Activated T-helper 2 cell treated with anti-CD3 and anti-CD28 coated beads, Interferon-gamma antibody, Interleukin-2, Interleukin-4, amounts not matched to agents 10 μg/mL and 5 μg/mL and 100 μg/mL, durations not matched to agents 14 hours and 24 hours and 36 hours (primary cell): Measurements from ENCODE around the gene RCC2. TPM values are rescaled to one million over a fixed set of nuclear protein-coding genes. Genes with fewer than 3 reads are reported as not detected.
A peak's percentile ranks its signal among the peaks of the same experiment; 100 is the strongest.
"Not testable (repeated sequence)": the region's sequence is repeated elsewhere in the genome, so short reads cannot be mapped to it uniquely, and the experiment has no call there.

Source experiments
- DNase-seq: peaks from one replicate; pipeline ENCODE4 v3.0.0; 2021; ENCODE audit warnings: low spot score
- H3K27ac Mint-ChIP-seq: one replicate; pipeline ENCODE4 v1.8.0; 2021; ENCODE audit warnings: mixed read lengths
- H3K27me3 Mint-ChIP-seq: one replicate; pipeline ENCODE4 v1.8.0; 2021; ENCODE audit warnings: low read depth, mixed read lengths
- H3K36me3 Mint-ChIP-seq: one replicate; pipeline ENCODE4 v1.8.0; 2021; ENCODE audit warnings: low read depth, mixed read lengths
- H3K4me1 Mint-ChIP-seq: one replicate; pipeline ENCODE4 v1.8.0; 2021; ENCODE audit warnings: low read depth, mixed read lengths
- H3K4me3 Mint-ChIP-seq: one replicate; pipeline ENCODE4 v1.8.0; 2021; ENCODE audit warnings: low read depth, mild to moderate bottlenecking, moderate library complexity, mixed read lengths
- H3K9me3 Mint-ChIP-seq: one replicate; pipeline ENCODE4 v1.8.0; 2021; ENCODE audit warnings: mixed read lengths
- intact Hi-C: fragments of 100-400 bp; cut with micrococcal nuclease; formaldehyde crosslinking; loops from one replicate; pipeline ENCODE4 v1.15.1; 2023
- total RNA-seq: library from RNA; stranded (reverse); gene quantifications from 2 replicates; pipeline ENCODE4 v1.2.3, GENCODE V29; 2022

The RCC2 gene
- total RNA-seq, 1 donor from 2014 or later = 202 TPM

DNA sequence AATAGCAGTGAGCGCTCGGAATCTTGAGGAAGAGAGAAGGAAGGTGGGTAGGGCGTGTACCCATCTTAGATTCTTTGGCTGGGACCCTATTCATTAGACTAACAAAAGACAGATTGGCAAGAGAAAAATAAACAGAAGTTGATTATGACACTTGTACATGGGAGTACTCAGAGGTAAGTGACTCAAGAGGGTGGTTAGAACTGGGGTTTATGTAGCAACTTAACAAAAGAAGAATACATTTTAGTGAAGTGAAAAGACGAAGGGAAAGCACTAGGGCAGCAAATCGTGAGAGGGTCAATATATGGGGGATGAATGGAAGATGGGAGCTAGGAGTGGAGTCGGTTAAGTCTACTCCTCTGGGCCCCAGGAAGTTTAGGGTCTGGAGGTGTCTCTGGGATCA, 25.8 kb upstream of the RCC2 start:
- Mint-ChIP-seq H3K36me3 (no peaks in the 10 kb centered on the region), H3K27ac (no peak overlapping the region), H3K4me1 (no peaks in the 10 kb centered on the region), H3K27me3 (no peaks in the 10 kb centered on the region), H3K4me3 (no peak overlapping the region), H3K9me3 (no peaks in the 10 kb centered on the region)
- intact Hi-C loops = no loop called here
- DNase-seq = no peak

DNA sequence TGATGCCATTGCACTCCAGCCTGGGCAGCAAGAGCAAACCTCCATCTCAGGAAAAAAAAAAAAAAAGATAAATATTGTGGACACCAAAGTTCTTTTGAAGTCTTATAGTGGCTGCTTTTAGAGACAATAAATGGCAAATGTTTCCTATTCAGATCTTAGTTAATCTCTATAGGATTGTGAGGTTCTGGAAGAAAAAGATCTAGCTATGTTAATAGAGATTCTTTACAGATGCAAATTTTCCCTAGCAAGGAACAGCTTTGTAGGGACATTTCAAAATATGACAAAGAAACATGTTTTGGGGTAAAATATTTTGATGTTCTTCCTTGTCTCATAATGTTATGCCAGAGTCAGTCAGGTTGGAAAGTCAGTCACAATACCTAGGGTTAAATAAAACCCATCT, 24.5 kb upstream of the RCC2 start:
- H3K4me3 Mint-ChIP-seq = no peak overlapping the region
- H3K27me3 Mint-ChIP-seq = no peaks in the 10 kb centered on the region
- H3K4me1 Mint-ChIP-seq = no peaks in the 10 kb centered on the region
- DNase-seq = no peak
- H3K27ac Mint-ChIP-seq = no peak overlapping the region
- no peaks in the 10 kb centered on the region for H3K36me3 Mint-ChIP-seq
- no peaks in the 10 kb centered on the region for H3K9me3 Mint-ChIP-seq
- intact Hi-C loops = no loop called here

DNA sequence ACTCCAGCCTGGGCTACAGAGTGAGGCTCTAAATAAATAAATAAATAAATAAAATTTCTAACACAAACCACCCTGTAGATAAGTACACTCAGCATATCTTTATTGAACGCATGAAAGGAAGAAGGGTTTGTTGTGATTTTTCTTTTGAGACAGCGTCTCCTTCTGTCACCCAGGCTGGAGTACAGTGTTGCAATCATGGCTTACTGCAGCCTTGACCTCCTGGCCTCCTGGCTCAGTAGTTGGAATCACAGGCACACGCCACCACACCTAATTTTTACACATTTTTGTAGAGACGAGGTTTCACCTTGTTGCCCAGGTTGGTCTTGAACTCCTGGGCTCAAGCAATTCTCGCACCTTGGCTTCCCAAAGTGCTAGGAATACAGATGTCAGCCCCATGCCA, 23.2 kb upstream of the RCC2 start:
- Mint-ChIP-seq H3K4me3 (no peak overlapping the region), H3K27me3 (no peaks in the 10 kb centered on the region), H3K36me3 (no peaks in the 10 kb centered on the region), H3K27ac (no peak overlapping the region), H3K4me1 (no peaks in the 10 kb centered on the region), H3K9me3 (no peaks in the 10 kb centered on the region)
- DNase-seq = no peak
- intact Hi-C loops = no loop called here

GRCh38 chr1:17460219-17460618, 20.7 kb upstream of the RCC2 start:
- Mint-ChIP-seq H3K36me3 (no peaks in the 10 kb centered on the region), H3K27ac (no peak overlapping the region), H3K9me3 (no peaks in the 10 kb centered on the region), H3K4me3 (no peak overlapping the region), H3K27me3 (no peaks in the 10 kb centered on the region), H3K4me1 (no peaks in the 10 kb centered on the region)
- intact Hi-C loops = no loop called here
- no peak for DNase-seq

DNA sequence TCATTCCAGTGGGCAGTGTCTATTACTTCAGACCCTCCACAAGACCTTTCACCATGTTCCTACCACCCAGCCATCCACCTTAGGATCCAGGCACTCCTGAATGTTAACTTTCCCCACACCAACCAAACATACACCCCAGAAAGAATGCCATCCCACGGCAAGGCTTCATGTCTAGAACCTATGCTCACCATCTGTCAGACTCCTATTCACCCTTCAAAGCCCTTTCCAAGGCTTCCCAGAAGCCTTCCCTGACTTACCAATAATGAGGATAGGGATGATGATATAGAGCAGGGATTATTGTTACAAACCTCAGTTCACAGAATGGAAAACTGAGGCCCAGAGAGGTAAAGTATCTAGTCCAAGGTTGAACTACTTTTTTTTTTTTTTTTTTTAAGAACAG, 19.3 kb upstream of the RCC2 start:
- no peaks in the 10 kb centered on the region for H3K4me1 Mint-ChIP-seq
- H3K36me3 Mint-ChIP-seq = no peaks in the 10 kb centered on the region
- no peaks in the 10 kb centered on the region for H3K27me3 Mint-ChIP-seq
- intact Hi-C loops = no loop called here
- no peak overlapping the region for H3K27ac Mint-ChIP-seq
- no peak overlapping the region for H3K4me3 Mint-ChIP-seq
- DNase-seq = no peak
- no peaks in the 10 kb centered on the region for H3K9me3 Mint-ChIP-seq

DNA sequence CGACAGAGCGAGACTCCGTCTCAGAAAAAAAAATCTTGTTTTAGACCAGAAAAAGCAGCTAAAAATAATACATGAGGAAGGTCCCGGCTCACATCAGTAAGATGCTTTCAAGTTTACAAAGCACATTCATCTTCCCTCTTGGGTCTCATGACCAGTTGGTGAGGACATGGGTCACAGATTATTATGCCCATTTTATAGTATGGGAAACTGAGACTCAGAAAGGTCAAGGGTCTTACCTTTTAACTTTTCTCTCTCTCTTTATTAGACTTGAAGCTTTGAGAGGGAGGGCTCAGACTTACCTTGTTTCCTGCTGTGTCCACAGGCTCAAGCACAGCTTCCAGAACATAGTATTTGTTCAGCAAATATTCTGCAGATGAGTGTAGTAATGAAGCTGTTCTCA, 13.2 kb upstream of the RCC2 start:
- Mint-ChIP-seq H3K36me3 (no peaks in the 10 kb centered on the region), H3K4me1 (no peaks in the 10 kb centered on the region), H3K9me3 (no peaks in the 10 kb centered on the region), H3K4me3 (no peak overlapping the region), H3K27ac (no peak overlapping the region), H3K27me3 (no peaks in the 10 kb centered on the region)
- intact Hi-C loops = no loop called here
- DNase-seq = no peak

DNA sequence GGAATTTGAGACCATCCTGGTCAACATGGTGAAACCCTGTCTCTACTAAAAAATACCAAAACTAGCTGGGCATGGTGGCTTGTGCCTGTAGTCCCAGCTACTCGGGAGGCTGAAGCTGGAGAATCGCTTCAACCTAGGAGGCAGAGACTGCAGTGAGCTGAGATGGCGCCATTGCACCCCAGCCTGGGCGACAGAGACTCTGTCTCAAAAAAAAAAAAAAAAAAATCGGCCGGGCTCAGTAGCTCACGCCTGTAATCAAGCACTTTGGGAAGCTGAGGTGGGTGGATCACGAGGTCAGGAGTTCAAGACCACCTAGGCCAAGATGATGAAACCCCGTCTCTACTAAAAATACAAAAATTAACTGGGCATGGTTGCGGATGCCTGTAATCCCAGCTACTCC, 12.7 kb upstream of the RCC2 start:
- H3K4me1 Mint-ChIP-seq, H3K36me3 Mint-ChIP-seq, DNase-seq, H3K27ac Mint-ChIP-seq, intact Hi-C loops, H3K9me3 Mint-ChIP-seq, H3K27me3 Mint-ChIP-seq, H3K4me3 Mint-ChIP-seq: not testable (repeated sequence)

DNA sequence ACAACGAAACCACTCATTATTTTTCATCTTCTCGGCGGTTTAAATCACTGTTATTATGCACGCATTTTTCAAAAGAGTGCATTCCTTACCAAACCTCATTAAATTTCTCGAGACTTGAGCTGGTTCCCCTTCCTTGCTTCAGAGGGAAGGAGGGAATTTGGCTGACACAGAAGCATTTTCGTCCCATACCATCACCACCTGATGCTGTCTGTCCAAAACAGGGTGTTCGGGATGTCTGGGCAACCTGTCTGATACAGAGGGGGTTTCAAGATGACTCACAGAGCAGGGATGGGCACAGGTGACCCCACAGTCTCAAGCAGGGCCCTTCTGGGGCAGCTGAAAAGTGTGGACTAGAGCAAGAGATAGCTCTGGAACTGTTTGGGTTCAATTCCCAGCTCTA, 12.3 kb upstream of the RCC2 start:
- no peak overlapping the region for H3K27ac Mint-ChIP-seq
- H3K36me3 Mint-ChIP-seq = no peaks in the 10 kb centered on the region
- H3K4me1 Mint-ChIP-seq = no peaks in the 10 kb centered on the region
- DNase-seq = no peak
- H3K9me3 Mint-ChIP-seq = no peaks in the 10 kb centered on the region
- intact Hi-C loops = no loop called here
- no peak overlapping the region for H3K4me3 Mint-ChIP-seq
- no peaks in the 10 kb centered on the region for H3K27me3 Mint-ChIP-seq

- H3K9me3 Mint-ChIP-seq = no peaks in the 10 kb centered on the region
- DNase-seq = no peak
- H3K27ac Mint-ChIP-seq = no peak overlapping the region
- H3K27me3 Mint-ChIP-seq = no peaks in the 10 kb centered on the region
- H3K4me1 Mint-ChIP-seq = peaks cover 7% of the 10 kb centered on the region
- intact Hi-C loops = no loop called here
- no peaks in the 10 kb centered on the region for H3K36me3 Mint-ChIP-seq
- no peak overlapping the region for H3K4me3 Mint-ChIP-seq
These were observed 8.1 kb upstream of the RCC2 start for GRCh38 chr1:17447501-17447992.

- no peak for DNase-seq
- H3K4me1 Mint-ChIP-seq = peaks cover 26% of the 10 kb centered on the region
These were observed 3.4 kb upstream of the RCC2 start for GRCh38 chr1:17442841-17443240.

GRCh38 chr1:17441993-17442357, 2.5 kb upstream of the RCC2 start:
- H3K27me3 Mint-ChIP-seq = no peaks in the 10 kb centered on the region
- intact Hi-C loops = no loop called here
- DNase-seq = no peak
- peaks cover 26% of the 10 kb centered on the region for H3K4me1 Mint-ChIP-seq
- no peak overlapping the region for H3K27ac Mint-ChIP-seq
- H3K9me3 Mint-ChIP-seq = no peaks in the 10 kb centered on the region
- H3K36me3 Mint-ChIP-seq = peaks cover 12% of the 10 kb centered on the region
- no peak overlapping the region for H3K4me3 Mint-ChIP-seq

More at GRCh38 chr1:17442841-17443240, 3.4 kb upstream of the RCC2 start:
- no peaks in the 10 kb centered on the region for H3K27me3 Mint-ChIP-seq
- H3K9me3 Mint-ChIP-seq = no peaks in the 10 kb centered on the region
- H3K36me3 Mint-ChIP-seq = peaks cover 9% of the 10 kb centered on the region
- H3K4me3 Mint-ChIP-seq = no peak overlapping the region
- intact Hi-C loops = no loop called here
- H3K27ac Mint-ChIP-seq = no peak overlapping the region

- DNase-seq = no peak
- Mint-ChIP-seq H3K4me1 (peaks cover 32% of the 10 kb centered on the region), H3K9me3 (no peaks in the 10 kb centered on the region), H3K4me3 (peak overlapping the region; percentile 78), H3K27ac (peak overlapping the region; percentile 65), H3K36me3 (peaks cover 18% of the 10 kb centered on the region), H3K27me3 (no peaks in the 10 kb centered on the region)
- intact Hi-C loops = no loop called here
These were observed 2.0 kb upstream of the RCC2 start for GRCh38 chr1:17441265-17441992.

DNA sequence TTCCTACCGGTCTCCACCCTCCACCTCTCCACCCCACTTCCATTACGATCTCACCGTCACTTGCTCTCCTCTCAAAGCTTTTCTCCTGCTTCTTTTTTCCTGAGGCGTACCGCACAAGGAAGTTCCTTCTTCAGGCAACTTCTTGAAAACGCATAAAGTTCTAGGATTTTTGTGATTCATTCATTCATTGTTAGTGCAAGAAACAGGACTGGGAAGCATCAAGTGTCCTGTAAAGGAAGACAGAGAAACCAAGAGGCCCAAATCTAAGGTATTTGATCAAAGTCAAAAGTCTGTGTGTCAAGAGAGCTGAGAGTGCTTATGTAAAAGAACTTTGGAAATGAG, 1.3 kb upstream of the RCC2 start:
- no peak for DNase-seq
- Mint-ChIP-seq H3K4me1 (peaks cover 35% of the 10 kb centered on the region), H3K27ac (peak overlapping the region; percentile 39), H3K9me3 (no peaks in the 10 kb centered on the region), H3K4me3 (peak overlapping the region; percentile 78), H3K36me3 (peaks cover 24% of the 10 kb centered on the region), H3K27me3 (no peaks in the 10 kb centered on the region)
- intact Hi-C loops = no loop called here
